OCI-LY7 (cell line): Measurements from ENCODE around the gene BDH1.
"Not testable (repeated sequence)": the region's sequence is repeated elsewhere in the genome, so short reads cannot be mapped to it uniquely, and the experiment has no call there.

ENCODE experiments used
- CTCF ChIP-seq: fragments of 200-600 bp; sonication (generic); conservative IDR thresholded peaks from 2 replicates; pipeline ENCODE4 v1.5.1; 2014; ENCODE audit warnings: mild to moderate bottlenecking, antibody characterized with exemption, low read length, moderate library complexity, mixed read lengths
- EZH2phosphoT487 ChIP-seq: fragments of 200-600 bp; sonication (generic); IDR thresholded peaks from 2 replicates; pipeline ENCODE4 v1.6.1; 2018; ENCODE audit warnings: low read depth, borderline replicate concordance, mild to moderate bottlenecking, mixed run types, antibody characterized with exemption, low read length, moderate library complexity, mixed read lengths

DNA sequence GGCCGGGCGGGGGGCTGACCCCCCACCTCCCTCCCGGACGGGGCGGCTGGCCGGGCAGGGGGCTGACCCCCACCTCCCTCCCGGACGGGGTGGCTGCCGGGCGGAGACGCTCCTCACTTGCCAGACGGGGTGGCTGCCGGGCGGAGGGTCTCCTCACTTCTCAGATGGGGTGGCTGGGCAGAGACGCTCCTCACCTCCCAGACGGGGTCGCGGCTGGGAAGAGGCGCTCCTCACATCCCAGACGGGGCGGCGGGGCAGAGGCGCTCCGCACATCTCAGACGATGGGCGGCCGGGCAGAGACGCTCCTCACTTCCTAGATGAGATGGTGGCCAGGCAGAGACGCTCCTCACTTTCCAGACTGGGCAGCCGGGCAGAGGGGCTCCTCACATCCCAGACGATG is 46.6 kb upstream of the BDH1 start:
- TF ChIP-seq CTCF, EZH2phosphoT487: not testable (repeated sequence)
